Raji (cell line): ENCODE data around the gene GAB2.

Experiments
- POLR2A ChIP-seq: IDR thresholded peaks from 2 replicates; pipeline ENCODE4 v1.6.1; 2011; ENCODE audit warnings: low read depth, low read length, control low read depth; ENCODE audit not compliant: insufficient read depth

The GAB2 gene

DNA sequence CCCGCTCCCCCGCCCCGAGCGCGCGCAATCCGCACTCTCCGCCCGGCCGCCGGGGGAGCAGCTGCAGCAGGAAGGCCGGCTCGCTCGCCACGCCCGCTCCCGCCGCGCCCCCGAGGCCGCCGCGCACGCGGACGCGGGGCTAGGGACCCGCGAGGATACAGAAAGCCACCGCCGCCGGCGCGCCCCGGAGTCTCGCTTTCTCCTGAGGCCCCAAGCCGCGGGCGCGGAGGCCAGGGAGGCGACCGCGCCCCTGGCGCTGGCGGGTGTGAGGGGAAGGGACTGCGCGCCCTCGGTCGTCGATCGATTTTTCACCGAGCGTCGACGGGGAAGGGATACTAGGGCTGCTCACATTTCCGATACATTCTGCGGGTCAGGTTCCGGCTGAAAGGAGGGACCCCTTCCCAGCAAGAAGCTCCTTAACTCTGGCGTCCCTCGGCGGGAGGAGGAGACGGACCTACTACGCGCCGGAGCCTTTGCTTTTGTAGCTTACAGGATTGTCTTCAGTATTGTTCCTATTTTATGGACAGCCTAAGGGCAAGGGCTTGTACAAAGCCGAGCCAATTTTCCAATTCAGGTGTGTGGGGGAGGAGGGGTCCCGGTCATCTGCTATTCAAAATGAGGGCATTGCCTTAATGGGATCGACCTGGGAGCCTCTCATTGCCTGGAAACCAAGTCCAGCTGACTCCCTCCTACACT is 416 bp upstream of the GAB2 start:
- no peak for TF ChIP-seq POLR2A

GRCh38 chr11:78416285-78417174 is 1.1 kb downstream of the GAB2 start:
- no peak for TF ChIP-seq POLR2A

DNA sequence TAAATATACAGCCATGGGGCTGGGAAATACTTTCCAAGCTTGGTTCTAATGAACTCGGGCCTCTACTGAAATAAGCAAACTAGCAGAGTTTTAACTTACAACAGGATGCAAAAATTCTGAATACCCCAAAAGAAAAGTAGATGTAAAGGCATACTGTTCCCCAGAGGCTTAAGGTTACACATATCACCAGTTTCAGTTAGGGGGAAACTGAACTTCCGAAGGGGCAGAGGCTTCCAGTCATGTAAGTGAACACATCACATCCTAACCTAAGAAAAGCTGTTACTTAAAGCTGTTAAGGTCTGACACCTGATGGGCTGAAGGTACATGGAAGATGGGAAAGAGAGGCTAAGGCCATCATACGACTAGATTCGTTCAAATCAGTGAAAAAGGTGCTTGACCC is 2.3 kb downstream of the GAB2 start:
- no peak for TF ChIP-seq POLR2A

- TF ChIP-seq POLR2A, result no peak
These were observed 3.1 kb downstream of the GAB2 start for GRCh38 chr11:78414321-78415051.

GRCh38 chr11:78408619-78409018 is 9.0 kb downstream of the GAB2 start:
- TF ChIP-seq POLR2A, result no peak

- TF ChIP-seq POLR2A, result no peak
These were observed 10.9 kb downstream of the GAB2 start for GRCh38 chr11:78406568-78407196.

- TF ChIP-seq POLR2A, result no peak
These were observed 11.8 kb downstream of the GAB2 start for GRCh38 chr11:78405805-78406204.

GRCh38 chr11:78403781-78404180 is 13.8 kb downstream of the GAB2 start:
- TF ChIP-seq POLR2A, result no peak

GRCh38 chr11:78402847-78403246 is 14.8 kb downstream of the GAB2 start:
- no peak for TF ChIP-seq POLR2A

- no peak for TF ChIP-seq POLR2A
These were observed 16.9 kb downstream of the GAB2 start for GRCh38 chr11:78400702-78401101.

GRCh38 chr11:78400116-78400515 is 17.5 kb downstream of the GAB2 start:
- TF ChIP-seq POLR2A, result no peak

GRCh38 chr11:78399136-78399535 is 18.5 kb downstream of the GAB2 start:
- no peak for TF ChIP-seq POLR2A

DNA sequence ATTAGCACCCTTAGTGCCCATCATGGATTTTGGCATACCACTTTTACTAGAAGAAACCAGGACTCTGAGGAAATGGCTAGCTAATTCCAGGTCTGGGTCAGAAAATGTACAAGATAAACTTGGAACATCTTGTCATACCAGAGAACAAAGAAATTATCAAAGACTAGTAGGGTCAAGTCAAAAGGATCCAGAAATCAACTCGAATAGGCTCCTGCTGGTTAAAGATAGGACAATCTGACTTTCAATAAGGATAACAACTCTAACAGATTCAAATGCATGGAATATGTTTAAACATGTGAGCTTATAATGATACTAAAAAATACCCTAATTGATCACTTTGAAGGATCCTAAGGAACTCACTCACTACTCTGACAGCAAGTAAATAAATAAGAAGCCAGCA is 18.9 kb downstream of the GAB2 start:
- no peak for TF ChIP-seq POLR2A

- TF ChIP-seq POLR2A, result no peak
These were observed 20.2 kb downstream of the GAB2 start for GRCh38 chr11:78397398-78397797.

DNA sequence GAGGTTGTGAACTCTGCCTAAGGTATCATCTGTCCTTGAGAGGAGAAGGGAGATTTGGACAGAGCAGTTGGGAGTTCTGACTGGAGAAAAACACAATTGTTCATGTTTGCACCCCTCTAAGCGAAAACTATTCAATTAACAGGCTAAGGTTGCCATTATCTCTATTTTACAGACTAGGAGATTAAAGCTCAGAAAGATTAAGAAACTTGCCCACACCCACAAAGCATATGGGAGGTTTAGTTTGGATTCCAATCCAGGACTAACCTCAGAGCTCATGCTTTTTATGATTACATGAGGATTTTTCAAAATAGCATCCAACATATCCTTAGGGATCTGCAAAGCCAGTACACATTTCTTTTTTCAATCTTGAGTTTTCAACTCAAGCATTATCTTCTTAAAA is 22.0 kb downstream of the GAB2 start:
- no peak for TF ChIP-seq POLR2A

DNA sequence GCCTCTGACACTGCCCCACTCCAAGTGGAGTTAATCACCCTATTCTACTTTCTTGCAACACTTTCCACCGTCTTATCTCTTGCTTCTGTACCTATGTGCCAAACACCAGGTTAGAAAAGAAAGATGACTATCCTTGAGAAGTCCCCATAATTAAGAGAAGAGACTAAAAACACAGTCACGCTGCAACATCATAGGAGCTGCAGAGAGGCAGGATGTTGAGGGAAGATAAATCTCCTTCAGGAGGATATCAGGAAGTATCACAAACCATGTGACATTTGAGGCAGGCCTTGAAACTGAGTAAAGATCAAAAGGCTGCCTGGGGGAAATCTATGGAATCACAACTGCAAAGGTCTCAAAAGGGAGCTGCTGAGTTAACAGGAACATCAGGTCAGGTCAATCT is 24.8 kb downstream of the GAB2 start:
- no peak for TF ChIP-seq POLR2A

DNA sequence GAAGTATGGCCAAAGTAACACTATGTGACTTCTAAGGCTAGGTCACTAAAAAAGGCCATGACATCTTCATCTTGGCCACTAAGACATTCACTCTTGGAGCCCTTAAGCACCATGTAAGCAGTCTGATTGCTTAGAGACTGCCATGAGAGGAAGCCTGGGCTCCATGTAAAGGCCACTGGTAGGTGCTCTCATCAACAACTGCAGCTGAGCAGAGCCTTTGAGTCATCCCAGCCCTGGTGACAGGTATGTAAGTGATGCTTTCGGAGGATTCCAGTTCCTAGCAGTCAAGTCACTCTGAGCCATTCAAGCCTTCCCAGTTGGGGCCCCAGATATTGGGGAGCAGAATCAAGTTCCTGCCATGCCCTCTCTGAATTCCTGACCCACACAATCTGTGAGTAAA is 26.2 kb downstream of the GAB2 start:
- no peak for TF ChIP-seq POLR2A
